Upper lobe of right lung (tissue), 1 donor: ENCODE data around the gene FHAD1. TPM values are rescaled to one million over a fixed set of nuclear protein-coding genes. Genes with fewer than 3 reads are reported as not detected.
A peak's percentile ranks its signal among the peaks of the same experiment; 100 is the strongest.

Experiments used
- ATAC-seq: fragments of 200-7000 bp; cut with Tn5 transposase; one replicate; pipeline ENCODE4 v1.9.1; 2020; ENCODE audit warnings: mild to moderate bottlenecking, moderate library complexity
- DNase-seq: peaks from one replicate; pipeline ENCODE4 v3.0.0-alpha.2; 2020
- H3K27ac ChIP-seq: fragments of 200-600 bp; one replicate; pipeline ENCODE4 v1.8.0; 2022
- H3K27me3 ChIP-seq: fragments of 200-600 bp; one replicate; pipeline ENCODE4 v1.8.0; 2022; ENCODE audit warnings: mild to moderate bottlenecking
- H3K36me3 ChIP-seq: fragments of 200-600 bp; one replicate; pipeline ENCODE4 v1.8.0; 2022
- H3K4me1 ChIP-seq: fragments of 200-600 bp; one replicate; pipeline ENCODE4 v1.8.0; 2022
- H3K4me3 ChIP-seq: fragments of 200-600 bp; one replicate; pipeline ENCODE4 v1.8.0; 2022; ENCODE audit warnings: mild to moderate bottlenecking
- H3K9me3 ChIP-seq: fragments of 200-600 bp; one replicate; pipeline ENCODE4 v1.8.0; 2022
- CTCF ChIP-seq: fragments of 200-600 bp; IDR thresholded peaks from one replicate; pipeline ENCODE4 v1.8.0; 2022; ENCODE audit warnings: antibody characterized with exemption
- intact Hi-C: fragments of 100-400 bp; cut with DNase I; formaldehyde crosslinking; loops from one replicate; pipeline ENCODE4 v1.11.0; 2022
- total RNA-seq: library from RNA; stranded (reverse); fragmentation: NEBNext Ultra II Directional; extraction: Animal tissue kit (Norgen Biotek cat#: 25700); gene quantifications from one replicate; pipeline ENCODE4 v1.2.1, GENCODE V29; 2021
- donor health status: DM: no; HTN: yes; CAD: no; lungs with severe emphysema.

The FHAD1 gene
- total RNA-seq, 1 donor from 2014 or later: 2.4 TPM

GRCh38 chr1:15275921-15276683, 29.1 kb downstream of the FHAD1 start:
- TF ChIP-seq CTCF: no peak
- Histone ChIP-seq H3K36me3 (no peaks in the 10 kb centered on the region), H3K4me3 (no peak overlapping the region), H3K4me1 (peaks cover 6% of the 10 kb centered on the region), H3K27ac (no peak overlapping the region), H3K9me3 (no peaks in the 10 kb centered on the region), H3K27me3 (peaks cover 3% of the 10 kb centered on the region)
- ATAC-seq (peak; percentile 85), DNase-seq (no peak)
- intact Hi-C loops: loop anchor here (10.0 kb wide), 2 partner anchors 121 to 151 kb away; partner anchors contain the start of gene TMEM51

DNA sequence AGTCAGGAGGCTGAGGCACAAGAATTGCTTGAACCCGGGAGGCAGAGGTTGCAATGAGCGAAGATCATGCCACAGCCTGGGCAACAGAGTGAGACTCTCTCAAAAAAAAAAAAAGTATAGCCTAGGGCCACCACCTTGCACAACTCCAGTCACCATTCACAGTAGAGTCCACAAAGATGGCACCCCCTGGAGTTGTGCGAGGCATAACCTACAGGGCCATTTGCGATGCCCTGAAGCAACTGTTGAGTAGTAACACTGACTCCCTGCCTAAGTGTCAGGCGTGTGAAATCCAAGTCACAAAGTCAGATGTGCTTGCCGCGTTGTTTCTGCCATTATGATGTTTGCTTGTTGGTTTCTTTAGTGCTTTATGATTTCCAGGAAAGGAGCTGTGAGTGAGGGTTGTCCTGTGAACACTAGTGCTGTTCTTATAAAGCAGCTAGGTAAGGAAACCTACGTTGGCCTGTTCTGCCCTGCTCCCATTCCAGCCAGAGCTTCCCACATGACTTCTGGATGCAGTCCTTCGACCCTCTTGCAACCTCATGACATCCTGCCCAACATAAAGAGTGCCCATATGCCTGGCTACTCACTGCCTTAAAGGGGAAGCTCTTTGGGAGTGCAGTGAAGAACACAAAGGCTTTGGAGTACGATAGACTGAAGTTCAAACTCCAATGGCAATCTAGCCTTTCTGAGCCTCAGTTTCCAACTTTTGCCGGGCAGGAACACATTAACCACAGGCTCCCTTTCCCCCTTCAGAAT, 29.8 kb downstream of the FHAD1 start:
- Histone ChIP-seq H3K27me3 (peaks cover 3% of the 10 kb centered on the region), H3K27ac (no peak overlapping the region), H3K9me3 (no peaks in the 10 kb centered on the region), H3K36me3 (no peaks in the 10 kb centered on the region), H3K4me1 (peaks cover 6% of the 10 kb centered on the region), H3K4me3 (no peak overlapping the region)
- intact Hi-C loops: loop anchor here (10.0 kb wide), 2 partner anchors 122 to 152 kb away; partner anchors contain the start of gene TMEM51
- no peak for TF ChIP-seq CTCF
- DNase-seq (no peak), ATAC-seq (no peak)

DNA sequence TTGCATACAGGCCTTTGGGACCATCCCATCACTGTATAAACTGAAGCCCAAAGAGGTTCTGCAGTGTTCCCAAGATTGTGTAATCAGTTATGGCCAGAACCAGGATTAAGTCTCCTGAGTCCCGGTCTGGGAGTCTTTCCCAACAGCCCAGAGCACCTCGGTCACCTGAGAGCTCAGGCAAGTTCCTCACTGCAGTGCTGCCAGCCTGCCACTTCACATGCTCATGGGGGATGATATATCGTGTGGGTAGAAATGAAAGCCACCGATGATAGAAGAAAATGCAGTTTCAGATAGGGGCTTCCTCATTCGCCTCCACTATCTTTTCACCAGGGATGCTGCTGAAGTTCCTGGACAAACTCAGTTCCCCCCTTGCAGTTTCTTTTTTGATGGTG, 30.4 kb downstream of the FHAD1 start:
- DNase-seq: no peak
- H3K36me3 ChIP-seq: no peaks in the 10 kb centered on the region
- ATAC-seq: no peak
- intact Hi-C loops: loop anchor here (10.0 kb wide), 2 partner anchors 123 to 153 kb away; partner anchors contain the start of gene TMEM51
- no peak overlapping the region for H3K4me3 ChIP-seq
- peaks cover 3% of the 10 kb centered on the region for H3K27me3 ChIP-seq
- H3K9me3 ChIP-seq: no peaks in the 10 kb centered on the region
- no peak for TF ChIP-seq CTCF
- H3K4me1 ChIP-seq: peaks cover under 1% of the 10 kb centered on the region
- H3K27ac ChIP-seq: no peak overlapping the region

GRCh38 chr1:15277933-15278332, 30.9 kb downstream of the FHAD1 start:
- ATAC-seq (no peak), DNase-seq (no peak)
- Histone ChIP-seq H3K36me3 (no peaks in the 10 kb centered on the region), H3K4me3 (no peak overlapping the region), H3K27me3 (peaks cover 3% of the 10 kb centered on the region), H3K4me1 (no peaks in the 10 kb centered on the region), H3K9me3 (no peaks in the 10 kb centered on the region), H3K27ac (no peak overlapping the region)
- no peak for TF ChIP-seq CTCF
- intact Hi-C loops: loop anchor here (10.0 kb wide), 2 partner anchors 123 to 153 kb away; partner anchors contain the start of gene TMEM51

- DNase-seq (no peak), ATAC-seq (no peak)
- no peaks in the 10 kb centered on the region for H3K36me3 ChIP-seq
- no peaks in the 10 kb centered on the region for H3K9me3 ChIP-seq
- H3K27ac ChIP-seq: no peak overlapping the region
- H3K4me1 ChIP-seq: no peaks in the 10 kb centered on the region
- peaks cover under 1% of the 10 kb centered on the region for H3K27me3 ChIP-seq
- TF ChIP-seq CTCF: no peak
- no peak overlapping the region for H3K4me3 ChIP-seq
- intact Hi-C loops: loop anchor here (10.0 kb wide), 2 partner anchors 125 to 155 kb away; partner anchors contain the start of gene TMEM51
These were observed 32.7 kb downstream of the FHAD1 start for GRCh38 chr1:15279576-15280230.
